Osteoblast (primary cell): ENCODE results near the gene CPEB1. TPM values are rescaled to one million over a fixed set of nuclear protein-coding genes. Genes with fewer than 3 reads are reported as not detected.
"Not testable (repeated sequence)": the region's sequence is repeated elsewhere in the genome, so short reads cannot be mapped to it uniquely, and the experiment has no call there.

Experiments used
- DNase-seq: peaks from one replicate; pipeline ENCODE4 v3.0.0; 2011; ENCODE audit warnings: low spot score, mixed read lengths; ENCODE audit not compliant: insufficient read length; ENCODE audit errors: missing footprints
- H2AFZ ChIP-seq: 2 replicates; pipeline ENCODE4 v1.6.0; 2011; ENCODE audit warnings: mild to moderate bottlenecking, low read length
- H3K27ac ChIP-seq: 2 replicates; pipeline ENCODE4 v1.5.1; 2011; ENCODE audit warnings: mild to moderate bottlenecking, low read depth, low read length, moderate library complexity
- H3K27me3 ChIP-seq: 2 replicates; pipeline ENCODE4 v1.6.0; 2012; ENCODE audit warnings: mild to moderate bottlenecking, control low read depth, inconsistent platforms, low read length, moderate library complexity; ENCODE audit not compliant: insufficient read depth
- H3K36me3 ChIP-seq: 2 replicates; pipeline ENCODE4 v1.5.1; 2011; ENCODE audit warnings: mild to moderate bottlenecking, low read length, control low read depth, moderate library complexity; ENCODE audit not compliant: insufficient read depth
- H3K4me1 ChIP-seq: 2 replicates; pipeline ENCODE4 v1.5.1; 2011; ENCODE audit warnings: mild to moderate bottlenecking, low read length, control low read depth, moderate library complexity; ENCODE audit not compliant: insufficient read depth
- H3K4me2 ChIP-seq: 2 replicates; pipeline ENCODE4 v1.6.0; 2011; ENCODE audit warnings: mild to moderate bottlenecking, low read length; ENCODE audit not compliant: insufficient read depth
- H3K4me3 ChIP-seq: fragments of 200-600 bp; sonication (generic); 3 replicates; pipeline ENCODE4 v1.5.1; 2012; ENCODE audit warnings: mild to moderate bottlenecking, low read length, inconsistent platforms; ENCODE audit not compliant: insufficient read depth
- H3K79me2 ChIP-seq: 2 replicates; pipeline ENCODE4 v1.6.0; 2012; ENCODE audit warnings: mild to moderate bottlenecking, low read length, control low read depth, inconsistent platforms; ENCODE audit not compliant: insufficient read depth
- H3K9me3 ChIP-seq: 2 replicates; pipeline ENCODE4 v1.5.1; 2011; ENCODE audit warnings: low read depth, low read length, control low read depth
- H4K20me1 ChIP-seq: 2 replicates; pipeline ENCODE4 v1.6.0; 2012; ENCODE audit warnings: mild to moderate bottlenecking, low read length, control low read depth; ENCODE audit not compliant: insufficient read depth
- total RNA-seq: library from RNA; depleted of rRNA; stranded (reverse); fragments of >200 nt; gene quantifications from 2 replicates; pipeline ENCODE4 v1.2.3, GENCODE V29; 2012
- TF ChIP-seq, protein P1 (sequence below): IDR thresholded peaks from 2 replicates; pipeline ENCODE4 v1.5.1; 2011; ENCODE audit warnings: mild to moderate bottlenecking, low read depth, low read length, moderate library complexity; ENCODE audit errors: extremely low read depth

The CPEB1 gene
- total RNA-seq, 1 donor: 36.6 TPM

DNA sequence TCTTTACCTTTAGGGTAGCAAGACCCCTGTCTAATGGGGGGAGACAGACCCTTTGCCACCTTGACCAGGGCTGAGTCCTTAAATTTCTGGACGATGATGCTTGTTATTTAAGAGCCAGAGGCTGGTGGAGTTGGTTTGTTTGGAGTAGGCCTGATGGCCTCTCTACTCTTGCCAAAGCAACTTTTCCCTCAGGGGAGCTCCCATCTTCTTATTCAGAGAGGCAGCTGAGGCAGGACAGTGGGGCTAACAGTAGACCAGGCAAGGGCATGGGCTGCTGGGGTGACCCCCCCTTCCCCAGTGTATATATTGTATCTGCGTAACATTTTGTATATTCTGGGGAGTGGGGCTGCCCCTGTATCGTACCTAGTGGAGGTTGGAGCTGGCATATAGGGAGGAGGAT, 117.2 kb downstream of the CPEB1 start:
- TF ChIP-seq, protein P1, sequence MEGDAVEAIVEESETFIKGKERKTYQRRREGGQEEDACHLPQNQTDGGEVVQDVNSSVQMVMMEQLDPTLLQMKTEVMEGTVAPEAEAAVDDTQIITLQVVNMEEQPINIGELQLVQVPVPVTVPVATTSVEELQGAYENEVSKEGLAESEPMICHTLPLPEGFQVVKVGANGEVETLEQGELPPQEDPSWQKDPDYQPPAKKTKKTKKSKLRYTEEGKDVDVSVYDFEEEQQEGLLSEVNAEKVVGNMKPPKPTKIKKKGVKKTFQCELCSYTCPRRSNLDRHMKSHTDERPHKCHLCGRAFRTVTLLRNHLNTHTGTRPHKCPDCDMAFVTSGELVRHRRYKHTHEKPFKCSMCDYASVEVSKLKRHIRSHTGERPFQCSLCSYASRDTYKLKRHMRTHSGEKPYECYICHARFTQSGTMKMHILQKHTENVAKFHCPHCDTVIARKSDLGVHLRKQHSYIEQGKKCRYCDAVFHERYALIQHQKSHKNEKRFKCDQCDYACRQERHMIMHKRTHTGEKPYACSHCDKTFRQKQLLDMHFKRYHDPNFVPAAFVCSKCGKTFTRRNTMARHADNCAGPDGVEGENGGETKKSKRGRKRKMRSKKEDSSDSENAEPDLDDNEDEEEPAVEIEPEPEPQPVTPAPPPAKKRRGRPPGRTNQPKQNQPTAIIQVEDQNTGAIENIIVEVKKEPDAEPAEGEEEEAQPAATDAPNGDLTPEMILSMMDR: no peak
- no peak for DNase-seq
- no peak overlapping the region for H3K27ac ChIP-seq
- no peaks in the 10 kb centered on the region for H3K4me1 ChIP-seq
- H3K4me2 ChIP-seq: no peak overlapping the region
- peaks cover 2% of the 10 kb centered on the region for H3K27me3 ChIP-seq
- no peaks in the 10 kb centered on the region for H3K79me2 ChIP-seq
- H4K20me1 ChIP-seq: no peaks in the 10 kb centered on the region
- no peaks in the 10 kb centered on the region for H3K9me3 ChIP-seq
- no peak overlapping the region for H3K4me3 ChIP-seq
- H2AFZ ChIP-seq: no peak overlapping the region
- H3K36me3 ChIP-seq: no peaks in the 10 kb centered on the region

DNA sequence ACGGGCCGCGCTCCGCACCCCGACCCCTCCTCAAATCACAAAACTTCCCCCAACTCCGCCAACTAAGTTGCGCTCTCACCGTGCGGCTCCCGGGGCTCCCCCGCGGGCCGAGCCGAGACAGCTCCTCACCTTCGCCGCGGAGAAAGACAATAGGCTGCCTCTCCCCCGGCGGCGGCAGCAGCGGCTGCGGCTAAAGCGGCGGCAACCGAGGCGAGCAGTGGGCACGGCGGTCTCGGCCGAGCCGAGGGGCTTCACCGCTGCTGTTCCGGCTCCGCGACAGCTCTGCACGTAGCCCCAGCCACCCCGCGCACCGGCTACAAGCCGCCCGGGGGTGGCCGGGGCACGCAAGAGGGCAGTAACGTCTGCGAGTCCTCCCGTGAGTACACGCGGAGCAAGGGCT, 133.6 kb downstream of the CPEB1 start:
- H2AFZ ChIP-seq, H3K4me3 ChIP-seq, H3K9me3 ChIP-seq, H3K27ac ChIP-seq, H3K79me2 ChIP-seq, H3K27me3 ChIP-seq, H4K20me1 ChIP-seq, DNase-seq, H3K4me1 ChIP-seq, H3K36me3 ChIP-seq, H3K4me2 ChIP-seq: not testable (repeated sequence)

DNA sequence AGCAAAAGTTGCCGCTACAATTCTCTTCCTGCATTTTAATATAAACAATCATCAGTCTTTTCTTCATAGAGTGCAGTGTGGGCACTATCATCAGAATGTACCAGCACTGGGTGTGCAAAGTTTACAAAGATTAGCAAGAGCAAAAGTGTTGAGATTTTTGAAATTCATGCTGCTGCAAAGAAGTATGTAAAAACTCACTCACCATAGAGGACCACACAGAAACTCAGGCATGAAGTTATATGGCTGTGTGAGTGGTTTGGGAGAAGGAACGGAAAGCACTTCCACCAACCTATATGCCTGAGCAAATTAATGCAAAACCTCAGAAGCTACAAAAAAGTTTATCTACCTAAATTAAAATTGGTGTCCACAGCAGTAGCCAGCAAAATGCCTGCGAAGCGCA, 139.5 kb downstream of the CPEB1 start:
- H4K20me1 ChIP-seq, H3K36me3 ChIP-seq, H3K4me2 ChIP-seq, H3K27ac ChIP-seq, H3K4me1 ChIP-seq, H3K4me3 ChIP-seq, H3K27me3 ChIP-seq, H3K9me3 ChIP-seq, DNase-seq, H2AFZ ChIP-seq, H3K79me2 ChIP-seq: not testable (repeated sequence)

DNA sequence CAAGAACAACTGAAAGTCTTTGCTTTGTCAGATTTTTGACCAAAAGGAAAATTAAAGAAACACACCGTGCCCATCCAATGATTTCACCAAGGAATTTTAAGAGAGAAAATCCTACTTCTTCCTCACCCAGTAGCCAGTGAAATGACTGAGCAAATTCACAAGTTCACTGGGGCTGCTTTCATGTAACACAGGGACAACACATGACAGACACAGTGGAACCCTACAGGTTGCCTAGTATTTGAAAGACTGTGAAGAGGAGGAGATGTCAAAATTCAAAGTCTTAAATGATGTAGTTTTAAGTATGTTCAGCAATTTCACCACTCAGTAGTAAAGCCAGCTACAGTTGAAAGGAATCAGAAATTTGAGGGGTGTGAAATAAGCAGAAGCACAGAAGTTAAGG, 140.1 kb downstream of the CPEB1 start:
- not testable (repeated sequence) for H3K27me3 ChIP-seq, H3K9me3 ChIP-seq, H2AFZ ChIP-seq, H3K4me1 ChIP-seq, DNase-seq, H3K27ac ChIP-seq, H3K36me3 ChIP-seq, H3K4me3 ChIP-seq, H3K4me2 ChIP-seq, H4K20me1 ChIP-seq, H3K79me2 ChIP-seq

DNA sequence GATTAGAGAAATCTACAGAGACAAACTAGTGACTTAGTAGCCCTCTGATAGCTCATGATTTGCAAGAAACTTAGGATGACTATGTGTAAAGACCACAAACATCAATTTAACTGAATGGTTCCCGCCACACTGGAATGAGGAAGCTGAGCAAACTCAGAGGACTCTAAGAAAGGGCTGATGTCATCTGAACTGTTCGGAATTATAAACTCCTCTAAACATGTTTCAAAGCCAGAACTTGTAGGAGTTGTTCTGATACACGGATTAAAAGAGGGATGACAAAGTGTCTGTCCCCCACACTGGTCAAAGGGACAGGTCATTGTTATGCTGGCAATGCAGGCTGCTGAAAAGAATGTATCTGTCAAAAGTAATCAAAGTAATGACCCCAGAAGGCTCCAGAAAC, 141.3 kb downstream of the CPEB1 start:
- not testable (repeated sequence) for H3K27ac ChIP-seq, H3K4me1 ChIP-seq, H3K4me2 ChIP-seq, H2AFZ ChIP-seq, H3K27me3 ChIP-seq, H3K4me3 ChIP-seq, H3K36me3 ChIP-seq, H4K20me1 ChIP-seq, DNase-seq, H3K9me3 ChIP-seq, H3K79me2 ChIP-seq

DNA sequence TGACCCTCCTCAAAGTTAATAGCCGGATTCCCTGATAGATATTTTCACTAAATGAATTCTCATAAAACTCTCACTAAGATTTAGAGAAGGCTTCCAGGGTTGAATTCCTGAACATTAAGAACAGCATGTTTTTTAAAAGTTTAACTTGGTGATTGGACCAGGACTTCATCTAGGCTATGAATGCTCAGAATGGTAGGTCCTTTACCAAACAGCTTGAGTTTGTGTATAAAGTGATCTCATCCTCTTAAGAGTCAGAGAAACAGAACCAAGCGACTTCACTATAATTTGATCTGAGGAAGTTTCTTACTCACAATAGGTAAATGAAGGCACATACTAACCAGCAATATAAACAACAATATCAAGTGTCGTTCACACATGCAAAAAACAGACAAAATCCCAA, 143.1 kb downstream of the CPEB1 start:
- not testable (repeated sequence) for H3K4me2 ChIP-seq, H3K9me3 ChIP-seq, H3K27me3 ChIP-seq, DNase-seq, H2AFZ ChIP-seq, H3K36me3 ChIP-seq, H4K20me1 ChIP-seq, H3K27ac ChIP-seq, H3K79me2 ChIP-seq, H3K4me3 ChIP-seq, H3K4me1 ChIP-seq
